HG03159 (cell line): ENCODE data around the gene SLC35F2.

Source experiments
- ATAC-seq: cut with Tn5 transposase; IDR thresholded peaks from one replicate; pipeline ENCODE4 v1.9.1; 2021; ENCODE audit warnings: mild to moderate bottlenecking, moderate library complexity; ENCODE audit not compliant: unreplicated experiment

SLC35F2 gene

GRCh38 chr11:107743191-107743590 is 115.4 kb downstream of the SLC35F2 start:
- no peak for ATAC-seq

GRCh38 chr11:107741044-107741823 is 117.4 kb downstream of the SLC35F2 start:
- peak; percentile 89 for ATAC-seq
